ENCODE results near the gene DPYD.

DPYD gene

DNA sequence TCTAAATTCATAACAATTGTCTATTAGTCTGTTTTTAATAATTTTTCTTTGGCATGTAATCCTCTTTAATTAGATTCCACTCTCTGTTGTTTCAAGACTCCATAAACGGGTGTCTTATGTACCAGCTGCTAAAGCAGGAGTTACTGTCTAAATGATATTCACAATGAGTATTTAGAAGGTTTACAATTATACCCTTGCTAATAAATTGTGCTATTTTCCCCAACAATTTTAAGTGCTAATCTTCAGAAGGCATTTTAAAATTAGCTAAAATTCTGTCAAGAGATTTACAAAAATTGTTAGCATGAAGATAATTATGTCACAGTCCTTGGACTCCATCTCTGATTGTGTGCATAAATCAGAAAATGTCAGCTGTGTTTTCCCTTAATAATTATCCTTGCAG lies 83.7 kb downstream of the DPYD start:
- no peak for DNase-seq (ENCODE audit: low read depth)

DNA sequence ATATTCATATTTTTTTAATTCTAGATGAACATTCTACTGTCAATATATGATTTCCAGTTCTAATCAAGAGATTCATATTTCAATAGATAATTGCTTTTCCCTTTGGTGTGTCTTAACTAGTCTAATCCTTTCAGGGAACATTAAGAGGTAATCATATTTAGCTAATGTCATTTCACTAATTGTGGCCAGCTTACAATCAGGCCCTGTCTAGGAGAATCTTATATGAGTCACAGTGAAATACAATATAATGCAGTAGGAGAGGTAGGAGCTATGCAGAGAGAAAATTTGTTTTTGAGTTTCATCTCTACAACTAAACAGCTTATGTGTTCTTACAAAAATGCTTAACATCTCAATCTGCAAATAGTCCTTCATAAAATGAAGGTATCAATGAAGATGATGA lies 85.9 kb downstream of the DPYD start:
- no peak for DNase-seq (ENCODE audit: low read depth)

DNA sequence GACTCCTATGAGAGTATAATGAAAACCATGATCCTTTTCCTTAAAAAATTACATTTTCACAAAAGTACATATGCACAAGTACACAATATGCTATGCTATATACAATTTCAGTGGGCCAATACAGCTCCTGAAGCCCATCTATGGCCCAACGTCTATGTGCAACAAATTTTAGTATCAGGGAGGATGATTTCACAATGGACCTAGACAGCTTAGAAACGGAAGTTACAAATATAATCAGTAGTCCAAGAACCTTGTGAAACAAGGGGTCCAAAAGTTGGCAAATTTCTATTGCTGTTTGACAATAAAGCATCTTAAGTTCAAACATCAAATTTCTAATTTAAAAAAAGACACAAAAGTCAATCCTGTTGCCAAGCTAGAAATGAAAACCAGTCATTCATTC lies 87.0 kb downstream of the DPYD start:
- DNase-seq (ENCODE audit: low read depth) = no peak

DNA sequence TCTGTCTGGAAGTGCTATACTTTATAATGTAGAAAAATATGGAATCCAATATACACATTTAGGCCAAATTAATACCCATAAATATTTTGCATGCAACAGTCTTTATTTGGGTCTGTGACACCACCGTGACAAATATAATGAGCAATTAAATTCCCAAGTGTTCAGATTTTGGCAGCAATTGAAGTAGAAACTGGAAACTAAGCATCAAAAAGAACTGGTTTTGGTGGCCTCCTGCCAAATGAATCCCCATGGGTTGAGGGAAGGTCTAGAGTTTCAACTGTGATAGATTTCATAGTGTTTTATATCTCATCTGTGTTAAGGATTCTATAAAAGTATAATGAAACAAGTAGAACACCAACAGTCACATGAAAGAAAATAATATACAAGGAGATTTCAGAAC lies 88.4 kb downstream of the DPYD start:
- DNase-seq (ENCODE audit: low read depth) = no peak

DNA sequence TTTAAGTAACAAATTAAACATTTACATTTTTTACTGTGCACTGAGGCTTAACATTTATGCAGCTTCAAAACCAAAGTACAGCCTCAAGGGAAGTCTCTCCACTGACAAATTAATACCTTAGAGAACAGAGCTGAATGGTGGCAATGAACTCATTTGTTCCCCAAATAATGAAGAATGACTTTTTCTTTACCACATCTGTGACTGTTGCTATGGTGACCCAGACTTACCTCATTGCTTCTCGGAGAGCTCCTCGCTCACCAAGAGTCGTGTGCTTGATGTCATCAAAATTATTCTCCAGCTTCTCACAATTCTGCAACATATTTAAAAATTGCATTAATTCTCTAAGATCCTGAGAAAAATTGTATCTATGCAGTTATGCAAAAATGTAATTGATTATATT lies 92.9 kb downstream of the DPYD start:
- no peak for DNase-seq (ENCODE audit: low read depth)

DNA sequence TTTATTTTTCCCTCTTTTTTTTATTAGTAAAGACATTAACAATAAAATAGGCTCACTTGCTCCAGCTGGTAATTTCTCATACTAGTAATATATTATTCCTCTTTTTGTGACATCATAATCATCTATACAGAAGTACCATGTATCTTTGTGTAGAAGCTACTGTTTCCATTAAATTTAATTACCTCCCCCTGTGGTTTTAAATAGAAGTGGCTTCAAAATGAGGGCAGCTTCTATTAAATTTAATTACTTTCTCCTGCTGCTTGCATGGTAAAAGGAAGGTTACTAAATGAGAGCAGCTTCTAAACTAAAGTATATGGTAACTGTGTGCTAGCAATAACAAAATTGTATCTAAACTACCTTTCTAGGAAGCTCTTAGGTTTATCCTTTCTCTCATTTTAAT lies 94.0 kb downstream of the DPYD start:
- DNase-seq (ENCODE audit: low read depth) = no peak

DNA sequence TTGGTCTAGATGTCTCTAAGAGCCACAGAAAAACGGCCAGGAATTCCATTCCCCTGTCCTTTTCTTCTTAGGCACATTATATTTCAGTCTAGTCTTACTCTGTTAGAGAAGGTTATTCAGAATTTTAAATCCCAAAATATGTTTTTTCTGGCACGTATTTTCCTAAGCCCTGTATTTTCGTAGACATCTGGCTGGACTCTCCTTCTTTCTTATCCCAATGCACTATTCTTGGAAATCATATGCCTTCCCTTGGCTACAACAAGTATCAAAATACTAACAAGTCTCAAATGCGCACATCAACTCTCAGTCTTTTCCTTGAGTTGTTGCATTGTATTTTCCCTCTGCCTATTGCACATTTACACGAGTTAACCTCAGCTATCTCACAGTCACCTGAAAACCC lies 96.2 kb downstream of the DPYD start:
- DNase-seq (ENCODE audit: low read depth) = no peak

DNA sequence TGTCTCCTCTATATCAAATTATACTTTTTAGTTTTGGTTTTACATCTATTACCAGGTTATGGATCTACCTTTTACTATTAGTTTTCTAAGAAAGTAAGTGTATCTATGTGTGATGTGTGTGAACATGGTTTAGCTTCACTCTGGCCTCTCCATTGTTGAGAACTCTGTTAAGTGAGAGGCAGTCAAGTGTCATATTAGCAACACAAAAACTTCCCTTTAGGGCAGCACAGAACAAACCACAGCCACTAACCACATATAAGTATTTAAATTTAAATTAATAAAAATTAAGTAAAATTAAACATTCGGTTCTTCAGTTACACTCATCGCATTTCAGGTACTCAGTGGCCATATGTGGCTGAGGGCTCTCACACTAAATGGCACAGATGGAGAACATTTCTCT lies 96.6 kb downstream of the DPYD start:
- DNase-seq (ENCODE audit: low read depth) = no peak

DNA sequence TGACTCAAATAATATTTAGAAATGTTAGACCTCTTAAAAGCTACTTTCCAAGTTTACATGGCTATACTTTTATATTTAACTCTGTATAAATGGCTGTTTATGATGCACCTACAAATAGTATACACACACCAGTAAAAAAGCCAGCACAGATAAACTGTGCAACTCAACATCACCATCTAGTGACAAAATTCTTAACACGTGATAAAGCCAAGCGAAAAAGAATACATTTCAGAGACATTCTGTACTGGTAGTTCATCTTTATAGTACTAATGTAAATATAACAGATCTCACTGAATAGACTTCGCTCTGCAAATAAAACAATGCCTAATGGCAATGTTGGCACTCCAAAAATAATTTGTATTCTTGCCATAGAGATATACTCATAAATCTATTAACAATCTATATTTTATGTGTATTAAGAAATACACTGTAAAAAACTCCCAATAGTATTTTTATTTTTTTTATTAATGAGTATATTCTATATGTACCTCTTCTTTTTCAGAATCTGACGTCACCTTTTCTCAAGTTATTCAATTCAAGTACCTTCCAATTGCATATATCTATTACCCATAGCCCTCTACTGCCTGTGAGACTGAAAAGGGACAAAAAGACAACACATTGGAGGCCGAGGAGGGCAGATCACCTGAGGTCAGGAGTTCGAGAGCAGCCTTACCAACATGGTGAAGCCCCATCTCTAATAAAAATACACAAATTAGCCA lies 100.2 kb downstream of the DPYD start:
- no peak for DNase-seq (ENCODE audit: low read depth)

DNA sequence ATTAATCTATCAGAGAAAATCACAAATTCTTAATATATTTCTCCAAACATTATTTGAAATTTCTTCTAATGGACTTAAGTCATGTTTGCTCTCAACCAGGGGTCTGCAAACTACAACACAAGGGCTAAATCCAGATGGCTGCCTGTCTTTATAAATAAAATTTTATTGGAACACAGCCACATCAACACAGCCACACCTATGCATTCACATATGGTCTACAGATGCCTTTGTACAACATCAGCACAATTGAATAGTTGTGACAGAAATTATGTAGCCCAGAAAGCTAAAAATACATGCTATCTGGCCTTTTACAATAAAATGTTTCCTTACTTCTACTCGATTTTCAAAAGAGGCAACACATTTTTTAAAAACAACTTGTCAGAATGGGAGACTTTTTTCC lies 103.9 kb downstream of the DPYD start:
- DNase-seq (ENCODE audit: low read depth) = no peak

DNA sequence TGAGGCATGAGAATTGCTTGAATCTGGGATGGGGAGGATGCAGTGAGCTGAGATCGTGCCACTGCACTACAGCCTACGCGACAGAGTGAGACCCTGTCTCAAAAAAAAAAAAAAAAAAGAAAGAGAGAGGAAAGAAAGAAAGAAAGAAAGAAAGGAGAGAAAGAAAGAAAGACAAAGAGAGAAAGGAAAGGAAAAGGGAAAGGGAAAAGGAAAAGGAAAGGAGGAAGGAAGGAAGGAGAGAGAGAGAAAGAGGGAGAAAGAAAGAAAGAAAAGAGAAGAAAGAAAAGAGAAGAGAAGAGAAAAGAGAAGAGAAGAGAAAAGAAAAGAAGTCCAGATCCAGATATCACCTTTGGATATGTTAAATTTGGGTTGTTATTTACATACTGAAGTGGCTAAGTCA lies 106.0 kb downstream of the DPYD start:
- no peak for DNase-seq (ENCODE audit: low read depth)

DNA sequence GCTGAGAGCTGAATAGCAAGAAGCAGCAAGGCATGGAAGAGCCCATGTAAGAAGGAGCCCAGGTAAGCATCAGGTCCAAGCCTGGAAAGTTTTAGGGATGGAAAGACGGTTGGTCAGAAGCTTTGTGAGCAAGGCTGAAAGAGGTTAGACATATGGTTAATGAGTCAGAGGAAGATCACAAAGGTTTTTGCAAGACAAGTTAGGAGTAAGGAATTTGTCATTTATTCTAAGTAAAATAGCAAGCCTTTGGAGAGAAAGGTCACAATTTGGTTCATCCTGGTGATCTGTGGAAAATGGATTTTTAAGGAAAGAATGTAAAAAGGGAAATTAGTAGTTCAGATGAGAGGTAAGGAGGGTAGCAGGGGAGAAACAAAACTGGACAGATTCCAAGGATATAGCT lies 106.7 kb downstream of the DPYD start:
- DNase-seq (ENCODE audit: low read depth) = no peak

DNA sequence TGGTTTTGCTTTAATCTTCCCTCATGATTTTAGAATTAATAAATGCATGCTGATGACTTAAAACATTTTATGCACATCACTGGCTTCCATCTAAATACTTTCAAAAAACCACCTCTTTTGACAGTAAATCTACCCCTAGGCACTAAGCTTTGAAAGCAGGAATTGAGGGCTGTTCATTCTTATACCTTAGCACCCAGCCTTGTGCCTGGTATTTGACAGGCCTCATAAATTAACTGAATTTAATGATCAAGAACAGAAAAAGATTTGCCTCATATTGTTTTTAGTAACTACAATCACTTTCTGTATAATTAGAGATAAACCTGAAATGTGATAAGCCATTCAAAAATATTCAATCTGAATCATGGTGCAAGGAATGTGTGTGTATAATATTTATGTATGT lies 108.8 kb downstream of the DPYD start:
- DNase-seq (ENCODE audit: low read depth) = no peak

DNA sequence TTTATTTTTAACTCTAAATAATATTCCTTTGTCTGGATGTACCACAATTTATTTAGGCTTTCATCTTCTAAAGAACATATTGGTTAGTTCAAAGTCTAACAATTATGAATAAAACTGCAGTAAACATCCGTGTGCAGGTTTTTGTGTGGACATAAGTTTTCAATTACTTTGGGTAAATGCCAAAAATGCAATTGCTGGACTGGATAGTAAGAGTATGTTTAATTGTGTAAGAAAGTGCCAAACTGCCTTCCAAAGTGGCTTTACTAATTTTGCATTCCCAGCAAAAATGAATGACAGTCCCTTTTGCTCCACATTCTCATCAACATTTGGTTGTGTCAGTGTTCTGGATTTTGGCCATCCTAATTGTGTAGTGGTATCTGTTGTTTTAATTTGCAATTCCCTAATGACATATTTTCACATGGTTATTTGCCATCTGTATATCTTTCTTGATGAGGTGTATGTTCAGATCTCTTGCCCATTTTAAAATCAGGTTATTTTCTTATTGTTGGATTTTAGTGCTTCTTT lies 113.8 kb downstream of the DPYD start:
- DNase-seq (ENCODE audit: low read depth) = no peak

DNA sequence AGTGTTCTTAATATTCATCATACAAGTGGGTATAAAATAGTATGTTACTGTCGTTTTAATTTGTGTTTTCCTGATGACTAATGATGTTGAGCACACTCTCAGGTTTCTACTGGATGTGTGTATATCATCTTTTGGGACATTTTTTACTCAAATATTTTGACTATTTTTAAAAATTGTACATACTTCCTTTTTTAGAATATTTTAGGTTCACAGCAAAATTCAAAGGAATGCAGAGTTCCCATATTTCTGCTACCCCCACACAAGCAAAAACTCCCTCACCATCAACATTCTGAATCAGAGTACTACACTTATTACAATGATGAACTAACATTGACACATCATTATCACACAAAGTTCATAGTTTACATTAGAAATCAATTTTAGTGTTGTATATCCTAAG lies 114.5 kb downstream of the DPYD start:
- DNase-seq (ENCODE audit: low read depth) = no peak

DNA sequence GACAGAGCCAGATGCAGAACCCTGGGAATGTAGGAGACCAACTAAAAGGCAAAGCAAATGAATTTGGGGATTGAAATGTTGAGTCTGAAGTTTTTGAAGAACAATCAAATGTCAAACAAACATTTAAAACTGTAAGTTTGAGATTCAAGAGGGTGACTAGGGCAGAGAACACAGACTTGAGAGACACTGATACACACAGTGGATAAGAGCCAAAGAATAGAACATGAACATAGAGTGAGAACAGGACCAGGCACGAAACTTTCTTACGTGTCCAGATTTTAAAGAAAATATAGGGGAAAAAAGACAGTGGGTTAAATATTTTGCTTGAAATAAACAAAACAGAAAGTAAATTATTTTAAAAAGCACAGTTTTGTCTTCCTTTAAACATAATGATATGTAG lies 115.7 kb downstream of the DPYD start:
- no peak for DNase-seq (ENCODE audit: low read depth)

DNA sequence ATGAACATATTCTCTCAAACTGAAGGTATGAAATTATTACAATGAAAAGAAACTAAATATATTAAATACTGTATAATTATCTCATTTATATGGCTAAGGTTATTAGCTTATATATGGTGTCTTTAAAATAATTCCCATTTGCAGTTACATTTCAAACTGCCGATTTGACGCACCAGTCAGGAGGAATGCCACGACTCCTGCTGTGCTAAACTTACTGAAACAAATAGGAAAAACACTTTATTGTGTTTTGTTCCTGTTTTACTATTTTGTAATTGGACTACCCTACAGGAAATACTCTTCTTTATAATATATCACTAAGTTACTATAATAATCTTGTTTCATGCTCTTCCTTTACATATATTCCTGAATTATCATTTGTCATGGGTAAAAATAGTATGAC lies 117.8 kb downstream of the DPYD start:
- DNase-seq (ENCODE audit: low read depth) = no peak

DNA sequence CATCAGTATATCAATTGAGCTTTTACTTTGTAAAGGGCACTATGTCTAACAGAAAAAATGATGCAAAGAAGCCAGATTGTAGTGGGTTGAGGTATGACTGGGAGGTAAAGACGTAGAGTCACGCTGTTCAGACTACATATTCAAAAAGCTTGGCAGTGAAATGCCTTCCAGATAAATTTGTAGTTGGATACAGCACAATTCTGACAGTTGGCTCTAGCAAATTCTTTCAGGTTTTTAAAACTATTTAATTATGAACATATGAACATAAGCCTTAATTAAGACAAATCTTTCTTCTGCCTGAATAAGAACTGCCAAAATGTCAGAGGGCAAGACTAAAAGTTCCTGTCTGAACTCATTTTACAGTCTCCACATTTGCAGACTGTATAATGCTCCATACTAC lies 118.8 kb downstream of the DPYD start:
- DNase-seq (ENCODE audit: low read depth) = no peak

DNA sequence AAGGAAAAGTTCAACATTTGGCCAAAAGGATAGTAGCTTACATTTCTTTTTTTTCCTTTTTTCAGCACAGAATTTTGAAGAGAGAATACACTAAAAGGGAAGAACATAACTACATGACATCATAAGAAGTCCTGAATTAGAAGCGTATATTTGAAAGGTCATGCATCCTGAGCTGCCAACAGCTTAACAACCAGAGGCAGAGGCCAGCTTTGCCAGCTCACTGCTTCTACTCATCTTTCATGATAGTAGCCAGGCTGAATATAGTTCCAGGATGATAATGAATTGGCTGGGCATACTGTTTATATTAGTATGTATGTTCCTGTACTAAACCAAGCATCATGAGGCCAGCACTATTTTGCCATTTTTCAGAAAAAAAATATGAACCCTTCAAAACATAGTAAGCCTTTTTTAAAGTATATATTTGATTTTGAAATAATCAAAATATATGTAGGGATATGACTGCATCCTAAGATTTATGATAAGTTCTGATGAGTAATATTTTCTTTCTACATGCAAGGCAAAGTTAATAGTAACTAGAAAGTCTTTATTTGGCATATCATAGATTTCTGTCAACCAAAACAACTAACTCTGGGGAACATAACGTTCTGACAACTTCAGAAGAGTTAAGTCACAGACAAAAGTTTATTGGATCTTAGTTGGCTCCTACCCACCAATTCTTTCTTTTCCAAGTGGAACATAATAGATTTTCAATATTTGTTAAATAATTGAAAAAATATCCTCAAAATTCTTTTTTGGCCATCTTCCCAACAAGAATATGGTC lies 123.2 kb downstream of the DPYD start:
- no peak for DNase-seq (ENCODE audit: low read depth)

DNA sequence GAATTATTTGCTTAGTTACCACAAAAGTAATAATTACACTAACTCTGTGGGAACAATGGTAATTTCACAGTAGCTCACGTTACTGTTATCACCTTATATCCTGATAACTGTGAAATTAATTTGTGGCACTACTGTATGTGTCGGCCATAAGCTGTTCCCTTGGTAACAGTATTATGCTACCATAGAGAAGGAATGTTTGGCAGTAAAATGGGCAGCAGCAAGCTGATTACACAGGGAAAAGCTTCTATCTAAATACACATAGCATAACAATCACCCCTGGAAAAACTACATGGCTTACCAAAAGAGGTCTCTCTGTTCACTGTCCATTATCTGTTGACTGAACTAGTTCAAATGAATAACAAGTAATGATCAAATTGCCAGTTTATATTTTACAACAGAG lies 124.1 kb downstream of the DPYD start:
- DNase-seq (ENCODE audit: low read depth) = no peak

DNA sequence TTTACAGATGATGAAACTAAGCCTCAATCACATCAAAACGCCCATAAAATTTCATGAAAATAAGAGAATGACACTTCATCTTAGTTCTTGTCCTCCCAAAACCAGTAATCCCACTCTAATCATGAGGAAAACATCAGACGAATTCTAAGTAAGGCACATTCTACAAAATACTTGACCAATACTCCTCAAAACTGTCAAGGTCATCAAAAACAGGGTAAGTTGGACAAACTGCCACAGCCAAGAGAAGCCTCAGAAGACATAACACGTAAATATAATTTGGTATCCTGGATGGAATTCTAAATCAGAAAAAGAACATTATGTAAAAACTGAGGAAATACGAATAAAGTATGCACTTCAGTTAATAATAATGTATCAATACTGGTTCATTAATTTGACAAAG lies 128.2 kb downstream of the DPYD start:
- DNase-seq (ENCODE audit: low read depth) = no peak

DNA sequence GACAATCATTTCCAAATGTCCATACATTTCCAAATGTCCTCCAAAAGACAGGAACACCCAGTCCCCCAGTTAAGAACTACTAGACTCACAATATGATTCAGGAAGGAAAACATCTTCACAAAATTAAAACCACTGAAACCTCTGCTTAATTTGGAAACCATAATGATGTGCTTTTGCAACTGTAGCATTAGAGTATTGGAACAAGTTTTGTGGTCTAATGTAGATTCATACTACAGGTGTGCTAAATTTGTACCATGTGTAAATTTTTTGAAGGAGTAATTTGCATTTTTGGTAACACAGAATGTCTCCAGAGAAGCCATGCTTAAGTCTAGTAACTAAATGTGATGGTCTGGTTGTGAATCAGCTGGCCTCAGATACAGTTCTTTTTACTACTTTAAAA lies 129.6 kb downstream of the DPYD start:
- no peak for DNase-seq (ENCODE audit: low read depth)

DNA sequence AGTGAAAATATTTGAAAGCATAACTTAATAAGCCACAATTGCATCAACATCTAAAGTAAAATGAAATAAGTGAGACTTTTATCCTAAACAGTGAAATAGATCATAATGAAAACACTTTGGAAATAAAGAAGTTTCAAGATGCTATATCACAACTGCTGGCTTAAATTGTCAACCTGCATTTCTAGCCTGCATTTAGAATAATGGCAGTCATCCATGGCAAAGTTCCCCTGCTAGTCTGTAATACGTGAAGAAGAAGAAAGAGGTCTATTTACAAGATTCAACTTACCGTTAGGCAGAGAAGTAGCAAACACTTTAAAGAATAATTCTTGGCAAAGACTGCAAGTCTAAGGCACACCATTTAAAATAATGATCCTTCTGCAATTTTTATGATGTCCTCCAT lies 133.6 kb downstream of the DPYD start:
- no peak for DNase-seq (ENCODE audit: low read depth)

DNA sequence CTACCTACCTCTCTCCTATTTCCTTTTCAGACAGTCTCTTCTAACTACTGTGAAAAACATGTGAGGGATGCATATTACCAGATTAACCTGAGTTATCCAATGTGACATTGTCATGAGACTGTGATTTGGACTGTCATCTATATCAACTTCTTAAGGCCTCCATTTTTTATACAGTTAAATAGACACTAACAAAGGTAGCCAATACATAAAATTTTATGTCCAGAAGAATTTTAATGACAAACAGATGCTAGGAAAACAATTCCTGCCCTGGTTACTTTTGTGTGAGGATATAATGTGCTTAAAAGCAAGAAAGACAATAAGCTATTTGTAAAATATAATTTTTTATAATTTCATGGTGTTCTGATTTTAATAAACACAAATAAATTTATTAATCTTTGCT lies 136.2 kb downstream of the DPYD start:
- no peak for DNase-seq (ENCODE audit: low read depth)

Measured in activated T-cell treated with anti-CD3 and anti-CD28 coated beads for 1 hour (primary cell).